ENCODE measurements around the gene KCNQ1. TPM values are rescaled to one million over a fixed set of nuclear protein-coding genes. Genes with fewer than 3 reads are reported as not detected.
A peak's percentile ranks its signal among the peaks of the same experiment; 100 is the strongest.

The KCNQ1 gene
- total and polyA plus RNA-seq, 2 of the 13 experiments (the other 11 are each of a cell fraction or from before 2014, with no cell fraction given), result 0.02 to 0.08 TPM

DNA sequence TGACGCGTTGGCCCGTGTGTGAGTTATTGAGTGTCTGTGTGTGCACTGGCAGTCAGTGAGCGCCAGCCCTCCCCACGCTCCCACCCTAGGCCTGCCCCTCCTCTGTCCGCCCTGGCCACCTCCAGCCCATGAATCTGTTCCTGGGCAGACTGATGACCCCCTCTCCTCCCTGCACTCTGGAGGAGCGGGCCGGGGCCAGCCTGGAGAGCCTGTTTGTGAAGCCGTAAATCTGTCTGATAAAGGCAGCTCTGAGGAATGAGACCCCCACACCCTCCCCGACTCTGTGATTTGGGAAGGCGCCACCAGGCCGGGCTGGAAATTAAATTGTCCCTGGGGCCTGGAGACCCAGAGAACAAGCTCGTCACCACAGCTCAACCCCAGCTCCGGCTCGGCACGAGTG, 35.7 kb upstream of the KCNQ1 start:
- no peak for TF ChIP-seq CREBL2 (CRISPR knock-in tag; IDR thresholded peaks at IDR 0.05; ENCODE audit: borderline replicate concordance)
- TF ChIP-seq, protein P1, sequence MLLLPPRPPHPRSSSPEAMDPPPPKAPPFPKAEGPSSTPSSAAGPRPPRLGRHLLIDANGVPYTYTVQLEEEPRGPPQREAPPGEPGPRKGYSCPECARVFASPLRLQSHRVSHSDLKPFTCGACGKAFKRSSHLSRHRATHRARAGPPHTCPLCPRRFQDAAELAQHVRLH (CRISPR knock-in tag; IDR thresholded peaks at IDR 0.05; ENCODE audit: borderline replicate concordance, low read depth), result no peak
- no peak for TF ChIP-seq ZNF546 (CRISPR knock-in tag; conservative IDR thresholded peaks at IDR 0.05)
- TF ChIP-seq YEATS4 (CRISPR knock-in tag; IDR thresholded peaks at IDR 0.05; ENCODE audit: borderline replicate concordance), result no peak
- TF ChIP-seq ATAD3A (CRISPR knock-in tag; IDR thresholded peaks at IDR 0.05), result no peak
- no peak for TF ChIP-seq BHLHE40 (IDR thresholded peaks at IDR 0.05; ENCODE audit: low read length)
- TF ChIP-seq KLF11 (CRISPR knock-in tag; IDR thresholded peaks at IDR 0.05), result no peak
- TF ChIP-seq GATA4 (IDR thresholded peaks at IDR 0.05; ENCODE audit: borderline replicate concordance, low read depth), result no peak
- TF ChIP-seq ZNF629 (CRISPR knock-in tag; conservative IDR thresholded peaks at IDR 0.05), result no peak
- TF ChIP-seq ZNF75D (CRISPR knock-in tag; IDR thresholded peaks at IDR 0.05; ENCODE audit: borderline replicate concordance), result no peak
- TF ChIP-seq ZNF839 (CRISPR knock-in tag; IDR thresholded peaks at IDR 0.05; ENCODE audit: borderline replicate concordance), result no peak
- no peak for TF ChIP-seq HNRNPH1 (optimal IDR thresholded peaks at IDR 0.05; ENCODE audit: low read depth, low read length)
- TF ChIP-seq, protein P2, sequence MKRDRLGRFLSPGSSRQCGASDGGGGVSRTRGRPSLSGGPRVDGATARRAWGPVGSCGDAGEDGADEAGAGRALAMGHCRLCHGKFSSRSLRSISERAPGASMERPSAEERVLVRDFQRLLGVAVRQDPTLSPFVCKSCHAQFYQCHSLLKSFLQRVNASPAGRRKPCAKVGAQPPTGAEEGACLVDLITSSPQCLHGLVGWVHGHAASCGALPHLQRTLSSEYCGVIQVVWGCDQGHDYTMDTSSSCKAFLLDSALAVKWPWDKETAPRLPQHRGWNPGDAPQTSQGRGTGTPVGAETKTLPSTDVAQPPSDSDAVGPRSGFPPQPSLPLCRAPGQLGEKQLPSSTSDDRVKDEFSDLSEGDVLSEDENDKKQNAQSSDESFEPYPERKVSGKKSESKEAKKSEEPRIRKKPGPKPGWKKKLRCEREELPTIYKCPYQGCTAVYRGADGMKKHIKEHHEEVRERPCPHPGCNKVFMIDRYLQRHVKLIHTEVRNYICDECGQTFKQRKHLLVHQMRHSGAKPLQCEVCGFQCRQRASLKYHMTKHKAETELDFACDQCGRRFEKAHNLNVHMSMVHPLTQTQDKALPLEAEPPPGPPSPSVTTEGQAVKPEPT (CRISPR knock-in tag; IDR thresholded peaks at IDR 0.05; ENCODE audit: low read depth), result no peak
- TF ChIP-seq ZBTB7A (CRISPR knock-in tag; IDR thresholded peaks at IDR 0.05), result no peak
- TF ChIP-seq ZNF556 (CRISPR knock-in tag; IDR thresholded peaks at IDR 0.05; ENCODE audit: borderline replicate concordance), result no peak
- TF ChIP-seq PHB2 (IDR thresholded peaks at IDR 0.05; ENCODE audit: partially characterized antibody), result no peak
- no peak for TF ChIP-seq PLRG1 (conservative IDR thresholded peaks at IDR 0.05)
- no peak for TF ChIP-seq NR0B2 (CRISPR knock-in tag; IDR thresholded peaks at IDR 0.05)
- TF ChIP-seq TFAP4 (IDR thresholded peaks at IDR 0.05; ENCODE audit: borderline replicate concordance, low read depth), result no peak
- no peaks in the 10 kb centered on the region for H3K9me3 ChIP-seq (ENCODE audit: low read length)
- in situ Hi-C loops (cut with HindIII; ENCODE audit: extremely low pct_ligation_motif_present, low pct_unique_long_range_greater_than_20kb) (no loop called here), intact Hi-C loops (cut with micrococcal nuclease; ENCODE audit: unreplicated experiment) (no loop called here)
- FAIRE-seq, result no peak
- no peaks in the 10 kb centered on the region for H3K36me3 ChIP-seq (replicated peaks in 1 of 2; ENCODE audit: control insufficient read depth in 1 of 2, insufficient read depth in 2 of 2, low read length in 2 of 2)
- H3K27ac ChIP-seq (ENCODE audit: extremely low read length, insufficient read depth, low read length), result no peak overlapping the region
- no peaks in the 10 kb centered on the region for H4K20me1 ChIP-seq (ENCODE audit: insufficient read depth, low read length)
- POLR2A ChIA-PET, result interaction anchor here (0.9 to 5.7 kb wide), 2 partner anchors 8 to 495 kb away, joined by 3 to 49 read pairs; partner anchors contain the start of gene TSSC4
- H3K9ac ChIP-seq (ENCODE audit: insufficient read depth, low read depth, low read length), result peak overlapping the region; percentile 49
- no peak for ATAC-seq
- 80% methylated on average over 10 of the region's 16 CpGs for WGBS (ENCODE audit: low lambda C conversion rate)
- H3K4me1 ChIP-seq (ENCODE audit: insufficient read depth, low read length), result peaks cover 58% of the 10 kb centered on the region
- peak overlapping the region; percentile 84 for H3K4me2 ChIP-seq (ENCODE audit: low read depth, low read length)
- no peak for DNase-seq (ENCODE audit: low spot score)
- H3K79me2 ChIP-seq (ENCODE audit: insufficient read depth, low read length), result no peaks in the 10 kb centered on the region
- H3K27me3 ChIP-seq (ENCODE audit: control insufficient read depth in 1 of 2, insufficient read depth in 2 of 2, low read length in 2 of 2), result no peaks in the 10 kb centered on the region
- peak overlapping the region in 2 of 3 experiments; percentile 32 to 66; a peak in 2 of 6 replicates for H3K4me3 ChIP-seq (replicated peaks in 1 of 3; ENCODE audit: insufficient read depth in 1 of 3, low read depth in 2 of 3, low read length in 3 of 3)
- no peak overlapping the region for H2AFZ ChIP-seq (ENCODE audit: low read length)
- CTCF ChIA-PET (ENCODE audit: low intra/inter-chr PET ratio, low total read pairs), result no interaction called here
- no TSS peak for BruUV-seq (replicated peaks)

Measured in HepG2 (cell line).